Ovary (tissue), 9 donors: ENCODE results near the gene KCNK6. TPM values are rescaled to one million over a fixed set of nuclear protein-coding genes. Genes with fewer than 3 reads are reported as not detected.

Experiments used
- DNase-seq, 5 donors: peaks; one replicate each; pipeline ENCODE4 v3.0.0-alpha.2; 2019 to 2020
- H3K27ac ChIP-seq, 2 donors: fragments of 200-600 bp; one replicate each; pipeline versions ENCODE4 v1.5.1 to v1.8.0; 2019 to 2022
- H3K27me3 ChIP-seq: fragments of 200-600 bp; one replicate; pipeline ENCODE4 v1.8.0; 2022
- H3K36me3 ChIP-seq: fragments of 200-600 bp; sonication (generic); one replicate; pipeline ENCODE4 v1.5.1; 2019
- H3K4me1 ChIP-seq: one replicate; pipeline ENCODE4 v1.8.1; 2013; ENCODE audit warnings: mild to moderate bottlenecking, moderate library complexity; ENCODE audit not compliant: insufficient read depth
- H3K4me3 ChIP-seq: fragments of 200-600 bp; sonication (generic); one replicate; pipeline ENCODE4 v1.5.1; 2017
- H3K9me3 ChIP-seq, 2 donors: fragments of 200-600 bp in 1 of 2; sonication (generic) in 1 of 2; one replicate each; pipeline versions ENCODE4 v1.5.1 to v1.8.1; 2013 to 2019; ENCODE audit warnings: mild to moderate bottlenecking in 1 of 2, moderate library complexity in 1 of 2
- EP300 ChIP-seq: sonication (generic); formaldehyde crosslinking; IDR thresholded peaks from one replicate; pipeline ENCODE4 v1.6.1; 2017; ENCODE audit warnings: antibody characterized with exemption
- POLR2A ChIP-seq: fragments of 450-650 bp; IDR thresholded peaks from one replicate; pipeline ENCODE4 v1.6.1; 2017; ENCODE audit warnings: antibody characterized with exemption, mild to moderate bottlenecking, moderate library complexity
- WGBS, 3 donors: extraction: QIAGEN DNeasy Blood & Tissue Kit in 1 of 3; methylation state at CpG; one replicate each; pipeline versions ENCODE4 v1.1.5 to v1.1.7; 2013 to 2017; 5-methylcytosine and 5-hydroxymethylcytosine counted together
- intact Hi-C, 4 donors: fragments of 100-400 bp; cut with DNase I; formaldehyde crosslinking; loops; one replicate each; pipeline versions ENCODE4 v1.11.0 to v1.15.1; 2022 to 2023
- polyA plus RNA-seq, 2 donors: library from polyadenylated mRNA; stranded (reverse); fragments of 200-250 nt in 1 of 2; fragments of 350-450 nt in 1 of 2; fragmentation: Illumina TruSeq in 1 of 2; extraction: RNeasy Lipid Tissue Mini Kit (QIAGEN cat#74804) in 1 of 2; gene quantifications; one replicate each; pipeline ENCODE4 v1.2.3, GENCODE V29; 2013 to 2014
- total RNA-seq, 7 donors: library from RNA; depleted of rRNA in 2 of 7; stranded (reverse); fragments of >200 nt in 2 of 7; fragmentation: NEBNext Ultra II Directional in 3 of 7; extraction: Animal tissue kit (Norgen Biotek cat#: 25700) in 3 of 7; gene quantifications; one replicate each; pipeline versions ENCODE4 v1.1.0 to v1.2.4, GENCODE V29; 2016 to 2023
- TF ChIP-seq, protein P1 (sequence below), 3 donors: fragments of 450-650 bp in 2 of 3; fragments of 200-600 bp in 1 of 3; IDR thresholded peaks; one replicate each; pipeline versions ENCODE4 v1.5.1 to v1.8.0; 2016 to 2022; ENCODE audit warnings: antibody characterized with exemption in 3 of 3, mild to moderate bottlenecking in 1 of 3
- donor health status: DM: no; HTN: no; CAD: no; lungs with moderate emphysema.
- donor health status: DM: no; HTN: no; CAD: no.
- donor health status: Bipolar disorder and iron deficiency.
- donor health status: DM: yes; HTN: yes; CAD: no.
- donor health status: DM: no; HTN: no; CAD: no.
- donor health status: DM: yes; HTN: yes; CAD: no.

The KCNK6 gene
- total and polyA plus RNA-seq, 9 donors, result 6.0 to 30.1 (median 16.4) TPM

DNA sequence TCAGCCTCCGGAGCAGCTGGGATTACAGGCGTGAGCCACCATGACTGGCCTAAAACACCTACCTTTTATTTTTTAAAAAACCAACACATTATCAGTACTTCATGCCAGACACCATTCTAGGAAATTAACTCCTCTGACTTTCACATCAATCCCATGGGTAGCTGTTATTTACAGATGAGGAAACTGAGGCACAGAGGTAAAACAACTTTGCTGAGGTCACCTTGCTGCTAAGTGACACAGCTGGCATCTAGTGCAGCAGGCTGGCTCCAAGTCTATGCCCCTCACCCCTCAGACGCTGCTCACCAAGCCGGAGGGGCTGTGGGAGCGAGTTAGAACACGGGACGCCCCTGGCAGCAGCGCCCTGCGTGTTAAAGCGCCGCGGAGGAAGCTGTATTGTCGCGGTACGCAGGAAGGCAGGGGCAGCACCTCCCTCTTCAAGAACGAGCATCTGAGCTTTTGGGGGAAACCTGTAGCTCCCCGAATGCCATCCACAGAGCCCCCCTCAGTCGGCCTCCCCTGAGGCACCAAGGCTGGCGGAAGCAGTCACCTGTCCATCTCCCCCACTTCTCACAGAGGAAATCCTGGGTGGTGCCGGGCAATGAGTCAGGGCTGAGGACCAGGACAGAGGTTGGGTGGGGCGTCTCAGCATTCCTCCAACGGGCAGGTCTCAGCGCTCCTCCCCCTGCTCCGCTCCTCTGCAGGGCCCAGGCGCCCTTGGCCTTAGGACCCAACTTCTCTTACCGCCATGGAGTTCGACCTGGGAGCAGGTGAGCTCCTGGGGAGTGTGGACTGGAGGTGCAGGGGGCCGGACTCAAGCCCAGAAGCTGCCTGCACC is 15.9 kb upstream of the KCNK6 start, which contains the start of gene C19orf33:
TSS of gene C19orf33 (plus strand) at position 735 of the 835 bp plus-strand sequence. CDS start at position 746, 11 bp downstream.
- no peak within 1 kb of the TSS for H3K27ac ChIP-seq

DNA sequence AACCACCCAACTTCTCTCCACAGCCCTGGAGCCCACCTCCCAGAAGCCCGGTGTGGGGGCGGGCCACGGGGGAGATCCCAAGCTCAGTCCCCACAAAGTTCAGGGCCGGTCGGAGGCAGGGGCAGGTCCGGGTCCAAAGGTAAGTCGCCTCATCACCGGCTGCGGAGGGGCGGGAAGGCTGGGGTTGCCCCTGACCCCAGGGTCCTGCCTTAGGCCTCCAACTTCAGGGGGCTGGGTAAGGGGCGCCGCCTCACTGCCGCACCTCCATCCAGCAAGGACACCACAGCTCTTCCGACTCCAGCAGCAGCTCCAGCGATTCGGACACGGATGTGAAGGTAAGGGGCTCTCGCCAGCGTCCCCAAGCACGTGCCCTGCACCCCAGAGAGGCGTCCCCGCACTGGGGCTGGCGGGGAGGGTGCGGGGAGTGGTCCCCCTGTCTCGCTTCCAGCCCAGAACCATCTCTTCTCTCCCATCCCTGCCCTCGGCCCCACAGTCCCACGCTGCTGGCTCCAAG is 15.2 kb upstream of the KCNK6 start:
- Histone ChIP-seq H3K9me3 (no peaks in the 10 kb centered on the region), H3K4me3 (no peak overlapping the region), H3K4me1 (no peaks in the 10 kb centered on the region), H3K27ac (no peak overlapping the region), H3K36me3 (no peaks in the 10 kb centered on the region), H3K27me3 (no peaks in the 10 kb centered on the region)
- intact Hi-C loops, result no loop called here
- 69 to 78% (median 78%) methylated on average over 27 of the region's 27 CpGs for WGBS, 3 donors
- no peak for DNase-seq
- no peak for TF ChIP-seq POLR2A

More for the DNA sequence above, 15.9 kb upstream of the KCNK6 start, which contains the start of gene C19orf33:
- Histone ChIP-seq H3K4me3 (no peak within 1 kb of the TSS), H3K4me1 (no peaks in the 10 kb centered on the region), H3K36me3 (no peaks in the 10 kb centered on the region), H3K9me3 (no peaks in the 10 kb centered on the region), H3K27me3 (no peaks in the 10 kb centered on the region)
- DNase-seq, result no peak
- TF ChIP-seq EP300, result no peak
- TF ChIP-seq, protein P1, sequence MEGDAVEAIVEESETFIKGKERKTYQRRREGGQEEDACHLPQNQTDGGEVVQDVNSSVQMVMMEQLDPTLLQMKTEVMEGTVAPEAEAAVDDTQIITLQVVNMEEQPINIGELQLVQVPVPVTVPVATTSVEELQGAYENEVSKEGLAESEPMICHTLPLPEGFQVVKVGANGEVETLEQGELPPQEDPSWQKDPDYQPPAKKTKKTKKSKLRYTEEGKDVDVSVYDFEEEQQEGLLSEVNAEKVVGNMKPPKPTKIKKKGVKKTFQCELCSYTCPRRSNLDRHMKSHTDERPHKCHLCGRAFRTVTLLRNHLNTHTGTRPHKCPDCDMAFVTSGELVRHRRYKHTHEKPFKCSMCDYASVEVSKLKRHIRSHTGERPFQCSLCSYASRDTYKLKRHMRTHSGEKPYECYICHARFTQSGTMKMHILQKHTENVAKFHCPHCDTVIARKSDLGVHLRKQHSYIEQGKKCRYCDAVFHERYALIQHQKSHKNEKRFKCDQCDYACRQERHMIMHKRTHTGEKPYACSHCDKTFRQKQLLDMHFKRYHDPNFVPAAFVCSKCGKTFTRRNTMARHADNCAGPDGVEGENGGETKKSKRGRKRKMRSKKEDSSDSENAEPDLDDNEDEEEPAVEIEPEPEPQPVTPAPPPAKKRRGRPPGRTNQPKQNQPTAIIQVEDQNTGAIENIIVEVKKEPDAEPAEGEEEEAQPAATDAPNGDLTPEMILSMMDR (IDR thresholded peaks at IDR 0.05), result no peak
- no peak for TF ChIP-seq POLR2A
- intact Hi-C loops, result no loop called here
- 74 to 80% (median 74%) methylated on average over 27 to 28 of the region's 28 CpGs for WGBS, 3 donors

- Histone ChIP-seq H3K4me1 (no peaks in the 10 kb centered on the region), H3K36me3 (no peaks in the 10 kb centered on the region), H3K4me3 (no peak overlapping the region), H3K9me3 (no peaks in the 10 kb centered on the region), H3K27me3 (no peaks in the 10 kb centered on the region), H3K27ac (no peak overlapping the region)
- DNase-seq, result peak in 1 of 5 donors; percentile 53
- intact Hi-C loops, result no loop called here
- 79 to 85% (median 81%) methylated on average over 19 to 29 of the region's 29 CpGs for WGBS, 3 donors
- TF ChIP-seq POLR2A (no peak), EP300 (no peak)
- TF ChIP-seq, protein P1 (IDR thresholded peaks at IDR 0.05), result no peak
Measured at GRCh38 chr19:38304866-38305429, 14.7 kb upstream of the KCNK6 start.

DNA sequence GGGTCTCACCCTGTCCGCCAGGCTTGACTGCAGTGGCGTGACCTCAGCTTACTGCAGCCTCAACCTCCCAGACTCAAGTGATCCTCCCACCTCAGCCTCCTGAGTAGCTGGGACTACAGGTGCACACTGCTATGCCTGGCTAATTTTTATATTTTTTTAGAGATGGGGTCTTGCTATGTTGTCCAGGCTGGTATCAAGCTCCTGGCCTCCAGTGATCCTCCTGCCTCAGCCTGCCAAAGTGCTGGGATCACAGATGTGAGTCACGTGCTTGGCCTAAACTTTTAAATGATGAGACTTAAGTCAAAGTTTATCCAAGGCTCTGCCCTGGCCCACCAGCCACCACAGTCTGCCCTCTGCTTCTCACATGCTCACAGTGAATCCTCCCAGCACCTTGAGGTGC is 13.4 kb upstream of the KCNK6 start:
- Histone ChIP-seq H3K36me3 (no peaks in the 10 kb centered on the region), H3K27ac (no peak overlapping the region), H3K27me3 (no peaks in the 10 kb centered on the region), H3K9me3 (no peaks in the 10 kb centered on the region), H3K4me3 (no peak overlapping the region), H3K4me1 (no peaks in the 10 kb centered on the region)
- intact Hi-C loops, result no loop called here
- 90 to 96% (median 91%) methylated on average over 3 of the region's 3 CpGs for WGBS, 3 donors
- DNase-seq, result no peak
- TF ChIP-seq, protein P1 (IDR thresholded peaks at IDR 0.05), result no peak
- no peak for TF ChIP-seq POLR2A
